ENCODE data around the gene YEATS2.

GRCh38 chr3:183745300-183746098 is 47.9 kb downstream of the YEATS2 start:
- TF ChIP-seq CTCF (IDR thresholded peaks at IDR 0.05; ENCODE audit: low read depth, low read length) (no peak), EZH2phosphoT487 (IDR thresholded peaks at IDR 0.05; ENCODE audit: low read depth) (no peak)

Data from OCI-LY3 (cell line).